GM06990 (cell line): Measurements from ENCODE around the gene NT5C1B.
"Not testable (repeated sequence)": the region's sequence is repeated elsewhere in the genome, so short reads cannot be mapped to it uniquely, and the experiment has no call there.

Source experiments
- DNase-seq: peaks from one replicate; pipeline ENCODE4 v3.0.0-alpha.2; 2011; ENCODE audit not compliant: insufficient read length; ENCODE audit errors: extremely low read depth
- H3K27me3 ChIP-seq: replicated peaks from 2 replicates; pipeline ENCODE4 v1.6.0; 2011; ENCODE audit warnings: low read length; ENCODE audit not compliant: control insufficient read depth, insufficient read depth
- H3K36me3 ChIP-seq: 2 replicates; pipeline ENCODE4 v1.5.1; 2011; ENCODE audit warnings: low read length; ENCODE audit not compliant: control insufficient read depth, insufficient read depth
- H3K4me3 ChIP-seq: replicated peaks from 2 replicates; pipeline ENCODE4 v1.5.1; 2011; ENCODE audit warnings: low read depth, mild to moderate bottlenecking, control low read depth, low read length
- CTCF ChIP-seq: IDR thresholded peaks from 2 replicates; pipeline ENCODE4 v1.5.1; 2011; ENCODE audit warnings: low read length, control low read depth, mild to moderate bottlenecking, inconsistent platforms; ENCODE audit not compliant: insufficient read depth, poor library complexity, severe bottlenecking

NT5C1B gene

GRCh38 chr2:18589354-18589753, at the start of gene NT5C1B:
Gene NT5C1B, minus strand, starts transcription at chr2:18589569. Its CDS starts 101 bp downstream, at chr2:18589468.
- Histone ChIP-seq H3K4me3 (no peak within 1 kb of the TSS), H3K27me3 (no peaks in the 10 kb centered on the region), H3K36me3 (no peaks in the 10 kb centered on the region)
- TF ChIP-seq CTCF, result no peak
- DNase-seq, result no peak

- Histone ChIP-seq H3K4me3 (no peak overlapping the region), H3K36me3 (no peaks in the 10 kb centered on the region), H3K27me3 (no peaks in the 10 kb centered on the region)
- DNase-seq, result no peak
- TF ChIP-seq CTCF, result no peak
These were observed 47.8 kb upstream of the NT5C1B start for GRCh38 chr2:18637196-18637595.

GRCh38 chr2:18632699-18633098, 43.3 kb upstream of the NT5C1B start:
- not testable (repeated sequence) for H3K36me3 ChIP-seq, H3K27me3 ChIP-seq, DNase-seq, H3K4me3 ChIP-seq

- Histone ChIP-seq H3K4me3 (no peak overlapping the region), H3K36me3 (no peaks in the 10 kb centered on the region), H3K27me3 (no peaks in the 10 kb centered on the region; the same call in 1 of the 2 replicates)
- no peak for TF ChIP-seq CTCF
- no peak for DNase-seq
These were observed 41.6 kb upstream of the NT5C1B start for GRCh38 chr2:18630941-18631340.

- H3K4me3 ChIP-seq, result no peak overlapping the region
- no peaks in the 10 kb centered on the region; the same call in 1 of the 2 replicates for H3K27me3 ChIP-seq
- DNase-seq, result no peak
- H3K36me3 ChIP-seq, result no peaks in the 10 kb centered on the region
- TF ChIP-seq CTCF, result no peak
These were observed 41.2 kb upstream of the NT5C1B start for GRCh38 chr2:18630541-18630940.

GRCh38 chr2:18630101-18630500, 40.7 kb upstream of the NT5C1B start:
- no peak for DNase-seq
- TF ChIP-seq CTCF, result no peak
- Histone ChIP-seq H3K27me3 (no peaks in the 10 kb centered on the region; the same call in 1 of the 2 replicates), H3K36me3 (no peaks in the 10 kb centered on the region), H3K4me3 (no peak overlapping the region)
